ENCODE results near the gene TPTE. TPM values are rescaled to one million over a fixed set of nuclear protein-coding genes. Genes with fewer than 3 reads are reported as not detected.
"Not testable (repeated sequence)": the region's sequence is repeated elsewhere in the genome, so short reads cannot be mapped to it uniquely, and the experiment has no call there.

The TPTE gene
- total and polyA plus RNA-seq, 3 experiments from 2014 or later, result not detected

DNA sequence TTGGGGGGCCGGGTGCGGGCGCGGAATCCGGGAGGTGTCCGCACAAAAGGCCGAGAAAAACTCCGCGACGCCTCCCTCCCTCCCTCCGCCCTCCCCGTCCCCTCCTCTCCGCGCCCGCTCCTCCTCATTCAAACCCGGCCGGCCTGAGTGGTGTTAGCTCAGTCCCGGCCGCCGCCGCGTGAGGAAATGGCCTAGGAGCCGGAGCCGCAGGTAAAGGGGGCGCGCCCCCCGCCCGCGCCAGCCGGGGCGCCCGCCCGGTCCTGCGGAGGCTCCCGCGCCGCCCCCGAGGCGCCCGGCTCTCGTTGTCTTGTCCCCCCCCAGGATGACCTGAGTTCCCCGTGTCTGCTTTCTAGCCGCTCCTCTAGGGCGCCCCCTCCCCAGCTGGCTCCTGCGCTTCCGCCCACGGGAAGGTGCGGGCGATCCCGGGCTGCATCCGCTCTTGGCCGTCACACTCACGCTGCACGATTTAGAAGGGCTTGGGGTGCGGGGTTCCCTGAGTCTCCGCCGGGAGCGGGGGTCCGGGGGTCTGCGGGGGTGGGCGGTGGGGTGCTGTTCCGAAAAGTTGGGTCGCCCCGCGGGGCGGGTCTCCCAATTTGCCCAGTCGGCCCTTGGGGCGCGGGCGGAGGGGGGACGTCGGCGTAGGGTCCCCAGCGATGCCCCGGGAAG lies 585 bp downstream of the TPTE start:
- H3K27me3 Mint-ChIP-seq; CTCF ChIA-PET; H3K9me3 ChIP-seq (ENCODE audit: low read length); H3K36me3 Mint-ChIP-seq; H3K4me3 Mint-ChIP-seq; H3K27ac ChIP-seq (ENCODE audit: low read depth, low read length); H3K27me3 ChIP-seq (ENCODE audit: insufficient read depth, low read length, poor library complexity, severe bottlenecking); H3K4me1 ChIP-seq (ENCODE audit: insufficient read depth, low read length); H3K27ac Mint-ChIP-seq; H3K4me1 Mint-ChIP-seq; H3K4me3 ChIP-seq (ENCODE audit: low read length); H3K36me3 ChIP-seq (ENCODE audit: insufficient read depth, low read length); POLR2A ChIA-PET: not testable (repeated sequence)
- peaks cover 32 to 52% (median 44%) of the 10 kb centered on the region in 5 donors for H3K9me3 Mint-ChIP-seq
- DNase-seq, result peak in 1 of 5 donors; percentile 43

DNA sequence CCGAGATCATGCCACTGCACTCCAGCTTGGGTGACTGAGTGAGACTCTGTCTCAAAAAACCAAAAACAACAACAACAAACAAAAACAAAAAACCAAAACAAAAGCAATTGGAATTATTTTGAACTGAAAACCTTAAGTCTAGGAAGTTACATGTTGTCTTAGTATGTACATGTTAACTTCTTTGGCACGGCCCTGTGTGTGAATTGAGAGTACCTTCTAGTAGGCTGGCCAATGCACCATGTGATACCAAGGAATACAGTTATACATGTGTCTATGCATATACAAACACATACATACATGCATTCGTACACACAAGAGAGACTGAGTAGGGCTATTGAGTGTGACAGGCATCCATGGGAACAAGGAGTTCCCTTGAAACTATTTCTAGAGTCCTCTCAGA lies 18.6 kb downstream of the TPTE start:
- Histone ChIP-seq H3K27ac (ENCODE audit: low read depth, low read length) (no peak overlapping the region), H3K4me1 (ENCODE audit: insufficient read depth, low read length) (no peaks in the 10 kb centered on the region), H3K4me3 (ENCODE audit: low read length) (no peak overlapping the region), H3K9me3 (ENCODE audit: low read length) (no peaks in the 10 kb centered on the region), H3K27me3 (ENCODE audit: insufficient read depth, low read length, poor library complexity, severe bottlenecking) (no peaks in the 10 kb centered on the region), H3K36me3 (ENCODE audit: insufficient read depth, low read length) (no peaks in the 10 kb centered on the region)
- POLR2A ChIA-PET, result no interaction called here
- H3K27me3 Mint-ChIP-seq, result no peaks in the 10 kb centered on the region
- no peak for DNase-seq
- no peak overlapping the region for H3K4me3 Mint-ChIP-seq
- H3K4me1 Mint-ChIP-seq, result no peaks in the 10 kb centered on the region
- H3K36me3 Mint-ChIP-seq, result no peaks in the 10 kb centered on the region
- no peak overlapping the region for H3K27ac Mint-ChIP-seq
- CTCF ChIA-PET, result no interaction called here
- H3K9me3 Mint-ChIP-seq, result peaks cover 2 to 13% (median 8%) of the 10 kb centered on the region in 5 donors

DNA sequence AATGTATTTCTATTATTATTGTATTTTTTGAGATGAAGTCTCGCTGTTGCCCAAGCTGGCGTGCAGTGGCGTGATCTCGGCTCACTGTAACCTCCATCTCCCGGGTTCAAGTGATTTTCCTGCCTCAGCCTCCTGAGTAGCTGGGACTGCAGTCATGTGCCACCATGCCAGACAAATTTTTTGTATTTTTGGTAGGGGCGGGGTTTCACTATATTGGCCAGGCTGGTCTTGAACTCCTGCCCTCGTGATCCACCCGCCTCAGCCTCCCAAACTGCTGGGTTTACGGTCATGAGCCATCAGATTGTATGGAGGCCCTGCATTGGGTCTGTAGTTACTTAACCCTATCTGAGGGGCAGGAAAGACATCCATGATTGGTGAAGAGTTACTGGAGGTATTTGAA lies 23.0 kb downstream of the TPTE start:
- H3K27ac Mint-ChIP-seq; H3K4me3 ChIP-seq (ENCODE audit: low read length); H3K9me3 ChIP-seq (ENCODE audit: low read length); H3K27me3 Mint-ChIP-seq; CTCF ChIA-PET; H3K36me3 Mint-ChIP-seq; H3K36me3 ChIP-seq (ENCODE audit: insufficient read depth, low read length); H3K4me1 Mint-ChIP-seq; H3K27ac ChIP-seq (ENCODE audit: low read depth, low read length); POLR2A ChIA-PET; DNase-seq; H3K4me3 Mint-ChIP-seq; H3K27me3 ChIP-seq (ENCODE audit: insufficient read depth, low read length, poor library complexity, severe bottlenecking); H3K4me1 ChIP-seq (ENCODE audit: insufficient read depth, low read length): not testable (repeated sequence)
- peaks cover 8 to 25% (median 19%) of the 10 kb centered on the region in 5 donors for H3K9me3 Mint-ChIP-seq

DNA sequence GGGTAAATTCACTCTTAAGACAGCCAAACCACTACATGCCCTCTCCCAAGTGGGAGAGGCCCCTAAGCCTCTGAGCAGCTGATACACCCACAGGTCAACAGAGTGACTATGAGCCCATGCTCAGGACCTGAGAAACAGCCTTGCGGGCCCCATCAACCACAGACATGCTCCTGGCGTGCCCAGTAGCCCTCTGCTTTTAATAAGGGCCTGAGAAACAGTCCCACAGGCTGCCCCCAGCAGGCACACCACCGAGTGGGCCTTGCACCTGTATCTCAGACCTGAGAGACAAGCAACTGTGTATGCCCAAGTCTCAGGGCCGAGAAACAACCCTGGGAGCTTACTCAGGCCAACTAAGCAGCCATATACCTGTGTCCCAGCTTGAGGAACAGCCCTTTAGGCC lies 26.5 kb downstream of the TPTE start:
- CTCF ChIA-PET; H3K9me3 ChIP-seq (ENCODE audit: low read length); H3K27ac ChIP-seq (ENCODE audit: low read depth, low read length); H3K4me1 ChIP-seq (ENCODE audit: insufficient read depth, low read length); H3K27me3 Mint-ChIP-seq; POLR2A ChIA-PET; H3K4me1 Mint-ChIP-seq; H3K27ac Mint-ChIP-seq; H3K27me3 ChIP-seq (ENCODE audit: insufficient read depth, low read length, poor library complexity, severe bottlenecking); H3K36me3 Mint-ChIP-seq; H3K4me3 ChIP-seq (ENCODE audit: low read length); H3K4me3 Mint-ChIP-seq; DNase-seq; H3K36me3 ChIP-seq (ENCODE audit: insufficient read depth, low read length): not testable (repeated sequence)
- peaks cover 24 to 46% (median 28%) of the 10 kb centered on the region in 5 donors for H3K9me3 Mint-ChIP-seq

DNA sequence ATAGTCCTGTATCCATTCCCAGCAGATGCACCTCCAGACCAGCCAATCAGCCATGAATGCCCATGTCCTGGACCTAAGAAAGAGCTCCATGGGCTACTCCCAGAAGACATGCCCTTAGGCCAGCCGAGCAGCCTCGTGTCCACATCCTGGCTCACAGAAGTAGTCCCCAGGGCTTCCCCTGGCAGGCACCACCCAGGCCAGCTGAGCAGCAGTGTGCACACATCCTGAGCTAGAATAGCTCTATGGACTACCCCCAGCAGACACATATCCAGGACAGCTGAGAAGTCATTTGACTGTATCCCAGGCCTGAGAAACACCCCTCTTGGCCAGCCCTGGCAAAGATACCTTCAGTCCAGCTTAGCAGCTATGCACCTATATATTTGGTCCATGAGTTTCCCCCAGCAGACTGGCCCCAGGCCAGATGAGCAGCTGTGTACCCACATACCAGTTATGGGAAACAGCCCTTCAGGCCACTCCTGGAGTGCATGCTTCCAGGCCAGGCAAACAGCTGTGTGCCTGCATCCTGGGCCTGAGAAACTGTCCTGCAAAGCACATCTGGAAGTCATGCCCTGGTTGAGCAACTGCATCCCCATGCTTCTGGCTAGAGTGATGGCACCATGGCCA lies 27.1 kb downstream of the TPTE start:
- DNase-seq; POLR2A ChIA-PET; H3K9me3 ChIP-seq (ENCODE audit: low read length): not testable (repeated sequence)

DNA sequence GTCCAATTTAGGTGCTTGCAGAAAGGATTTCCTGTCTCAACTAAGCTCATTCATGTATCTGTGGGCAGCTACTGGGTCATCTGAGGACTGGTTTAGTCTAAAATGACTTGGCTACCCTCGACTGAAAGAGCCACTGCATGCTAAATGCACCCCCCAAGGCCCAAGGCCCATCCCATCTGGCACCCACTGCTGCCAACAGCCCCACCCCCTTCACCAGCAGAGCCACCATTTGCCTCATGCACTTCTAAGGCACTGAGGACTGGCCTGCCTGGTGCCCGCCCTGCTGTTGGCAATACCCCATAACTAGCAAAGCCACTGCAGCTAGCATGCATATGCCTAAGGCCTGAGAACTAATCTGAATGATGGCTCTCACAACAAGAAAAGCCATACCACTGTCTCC lies 49.4 kb downstream of the TPTE start:
- H3K27me3 ChIP-seq (ENCODE audit: insufficient read depth, low read length, poor library complexity, severe bottlenecking); H3K36me3 Mint-ChIP-seq; H3K27ac ChIP-seq (ENCODE audit: low read depth, low read length); H3K4me3 Mint-ChIP-seq; H3K27ac Mint-ChIP-seq; H3K4me1 ChIP-seq (ENCODE audit: insufficient read depth, low read length); POLR2A ChIA-PET; DNase-seq; H3K9me3 ChIP-seq (ENCODE audit: low read length); CTCF ChIA-PET; H3K4me3 ChIP-seq (ENCODE audit: low read length); H3K4me1 Mint-ChIP-seq; H3K27me3 Mint-ChIP-seq; H3K36me3 ChIP-seq (ENCODE audit: insufficient read depth, low read length): not testable (repeated sequence)
- H3K9me3 Mint-ChIP-seq, result peaks cover 27 to 49% (median 32%) of the 10 kb centered on the region in 5 donors

More for the DNA sequence above, 27.1 kb downstream of the TPTE start:
- H3K27me3 Mint-ChIP-seq; H3K36me3 ChIP-seq (ENCODE audit: insufficient read depth, low read length); CTCF ChIA-PET; H3K4me3 Mint-ChIP-seq; H3K4me1 Mint-ChIP-seq; H3K27me3 ChIP-seq (ENCODE audit: insufficient read depth, low read length, poor library complexity, severe bottlenecking); H3K4me1 ChIP-seq (ENCODE audit: insufficient read depth, low read length); H3K4me3 ChIP-seq (ENCODE audit: low read length); H3K27ac ChIP-seq (ENCODE audit: low read depth, low read length); H3K36me3 Mint-ChIP-seq; H3K27ac Mint-ChIP-seq: not testable (repeated sequence)
- H3K9me3 Mint-ChIP-seq, result peaks cover 24 to 46% (median 28%) of the 10 kb centered on the region in 5 donors

DNA sequence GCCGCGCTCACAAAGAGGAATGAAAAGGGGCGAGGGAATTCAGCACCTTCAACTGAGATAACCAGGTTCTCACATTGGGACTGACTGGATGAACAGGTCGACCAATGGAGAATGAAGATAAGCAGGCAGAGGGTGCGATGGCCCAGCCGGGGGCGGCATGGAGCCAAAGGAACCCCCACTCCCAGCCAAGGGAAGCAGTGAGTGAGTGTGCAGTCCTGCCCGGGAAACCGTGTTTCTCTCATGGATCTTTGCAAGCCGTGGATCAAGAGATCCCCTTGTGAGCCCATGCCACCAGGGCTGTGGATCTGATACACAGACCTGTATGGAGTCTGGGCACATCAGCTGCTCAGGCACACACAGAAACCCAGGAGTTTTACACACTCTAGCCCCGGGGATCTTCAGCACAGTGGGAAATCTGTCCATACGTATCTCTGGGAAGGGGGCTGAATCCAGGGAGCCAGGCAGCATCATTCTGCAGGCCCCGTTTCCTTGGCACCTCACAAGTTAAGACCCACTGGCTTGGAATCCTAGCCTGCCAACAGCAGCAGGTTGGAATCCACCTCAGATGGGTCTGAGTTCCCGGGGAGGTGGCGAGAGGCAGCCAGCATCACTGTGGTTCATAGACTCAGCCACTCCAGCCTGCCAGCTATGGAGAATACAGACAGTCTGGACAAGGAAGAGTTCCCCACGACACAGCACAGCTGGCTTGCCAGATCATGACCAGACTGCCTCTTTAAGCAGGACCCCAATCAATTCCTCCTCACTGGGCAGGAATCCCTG lies 53.3 kb downstream of the TPTE start:
- H3K4me3 ChIP-seq (ENCODE audit: low read length); H3K27me3 ChIP-seq (ENCODE audit: insufficient read depth, low read length, poor library complexity, severe bottlenecking); H3K4me1 ChIP-seq (ENCODE audit: insufficient read depth, low read length); H3K4me1 Mint-ChIP-seq; CTCF ChIA-PET; H3K27ac ChIP-seq (ENCODE audit: low read depth, low read length); H3K9me3 ChIP-seq (ENCODE audit: low read length); POLR2A ChIA-PET; H3K27me3 Mint-ChIP-seq; H3K4me3 Mint-ChIP-seq; H3K36me3 Mint-ChIP-seq; H3K36me3 ChIP-seq (ENCODE audit: insufficient read depth, low read length); H3K27ac Mint-ChIP-seq; DNase-seq: not testable (repeated sequence)
- H3K9me3 Mint-ChIP-seq, result peaks cover 19 to 40% (median 23%) of the 10 kb centered on the region in 5 donors

DNA sequence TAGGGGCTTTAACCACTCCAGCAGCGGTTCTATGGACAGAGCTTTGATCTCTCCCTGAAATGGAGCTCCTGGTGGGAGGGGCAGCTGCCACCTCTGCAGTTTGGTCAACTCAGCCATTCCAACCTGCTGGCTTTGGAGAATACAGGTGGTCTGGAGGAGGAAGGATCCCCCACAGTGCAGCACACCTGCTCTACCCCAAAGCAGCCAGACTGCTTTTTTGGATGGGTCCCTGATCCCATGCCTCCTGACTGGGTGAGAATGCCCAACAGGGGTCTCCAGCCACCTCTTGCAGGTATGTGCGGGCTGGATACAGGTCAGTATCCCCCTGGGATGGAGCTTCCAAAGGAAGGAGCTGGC lies 53.9 kb downstream of the TPTE start:
- Histone ChIP-seq H3K4me1 (ENCODE audit: insufficient read depth, low read length) (no peaks in the 10 kb centered on the region), H3K36me3 (ENCODE audit: insufficient read depth, low read length) (no peaks in the 10 kb centered on the region), H3K27ac (ENCODE audit: low read depth, low read length) (no peak overlapping the region), H3K9me3 (ENCODE audit: low read length) (peaks cover 8% of the 10 kb centered on the region), H3K4me3 (ENCODE audit: low read length) (no peak overlapping the region), H3K27me3 (ENCODE audit: insufficient read depth, low read length, poor library complexity, severe bottlenecking) (no peaks in the 10 kb centered on the region)
- no peak overlapping the region for H3K27ac Mint-ChIP-seq
- H3K4me3 Mint-ChIP-seq, result no peak overlapping the region
- H3K36me3 Mint-ChIP-seq, result no peaks in the 10 kb centered on the region
- ChIA-PET CTCF (no interaction called here), POLR2A (no interaction called here)
- H3K4me1 Mint-ChIP-seq, result no peaks in the 10 kb centered on the region
- peaks cover 15 to 35% (median 22%) of the 10 kb centered on the region in 5 donors for H3K9me3 Mint-ChIP-seq
- no peak for DNase-seq
- no peaks in the 10 kb centered on the region for H3K27me3 Mint-ChIP-seq
